Measurements from ENCODE around the gene SF3A1.

- TF ChIP-seq POLR2A (IDR thresholded peaks at IDR 0.05; ENCODE audit: low read depth, low read length) (no peak), JUN (IDR thresholded peaks at IDR 0.05; ENCODE audit: borderline replicate concordance, insufficient read depth, insufficient read length, low read depth) (no peak), EZH2 (IDR thresholded peaks at IDR 0.05; ENCODE audit: borderline replicate concordance, low read depth, low read length, severe bottlenecking) (no peak)
Observed at GRCh38 chr22:30336752-30337460, 19.8 kb downstream of the SF3A1 start.
